Uterus (tissue), 4 donors: ENCODE results near the gene RALGPS1. TPM values are rescaled to one million over a fixed set of nuclear protein-coding genes. Genes with fewer than 3 reads are reported as not detected.

ENCODE experiments used
- DNase-seq, 2 donors: peaks; one replicate each; pipeline ENCODE4 v3.0.0-alpha.2; 2019 to 2020
- H3K27ac ChIP-seq, 2 donors: fragments of 200-600 bp; sonication (generic); 1 replicate in 1 of 2; 2 replicates in 1 of 2; pipeline ENCODE4 v1.5.1; 2016 to 2018
- H3K27me3 ChIP-seq, 2 donors: fragments of 200-600 bp; sonication (generic); one replicate each; pipeline ENCODE4 v1.5.1; 2018 to 2019; ENCODE audit warnings: control low read depth in 1 of 2
- H3K36me3 ChIP-seq, 2 donors: fragments of 200-600 bp; sonication (generic); one replicate each; pipeline ENCODE4 v1.5.1; 2019; ENCODE audit warnings: control low read depth in 1 of 2
- H3K4me1 ChIP-seq, 2 donors: fragments of 200-600 bp; sonication (generic); one replicate each; pipeline ENCODE4 v1.5.1; 2018 to 2019; ENCODE audit warnings: control low read depth in 1 of 2
- H3K4me3 ChIP-seq, 2 donors: fragments of 200-600 bp; sonication (generic); 1 replicate in 1 of 2; 2 replicates in 1 of 2; pipeline ENCODE4 v1.5.1; 2018 to 2019; ENCODE audit warnings: mild to moderate bottlenecking in 1 of 2
- H3K9me3 ChIP-seq, 2 donors: fragments of 200-600 bp; sonication (generic); one replicate each; pipeline ENCODE4 v1.5.1; 2019; ENCODE audit warnings: control low read depth in 1 of 2
- POLR2A ChIP-seq, 2 donors: fragments of 450-650 bp; IDR thresholded peaks; one replicate each; pipeline ENCODE4 v1.6.1; 2016; ENCODE audit warnings: antibody characterized with exemption in 2 of 2, mild to moderate bottlenecking in 1 of 2, moderate library complexity in 1 of 2
- intact Hi-C: fragments of 100-400 bp; cut with DNase I; formaldehyde crosslinking; loops from one replicate; pipeline ENCODE4 v1.15.1; 2023; ENCODE audit warnings: low total_unique reads
- total RNA-seq, 4 donors: library from RNA; depleted of rRNA in 3 of 4; stranded (reverse); fragments of >200 nt in 3 of 4; gene quantifications; one replicate each; pipeline versions ENCODE4 v1.1.0 to v1.2.4, GENCODE V29; 2014 to 2023
- TF ChIP-seq, protein P1 (sequence below), 4 experiments: fragments of 200-600 bp in 2 of 4; fragments of 450-650 bp in 2 of 4; sonication (generic) in 2 of 4; IDR thresholded peaks; one replicate each; pipeline ENCODE4 v1.5.1; 2016 to 2019; ENCODE audit warnings: antibody characterized with exemption in 4 of 4, mild to moderate bottlenecking in 2 of 4, moderate library complexity in 1 of 4
- donor health status: DM: yes; HTN: yes; CAD: no.

Gene RALGPS1
- total RNA-seq, 4 donors from 2014 or later, result 8.5 to 16.7 (median 14.5) TPM

DNA sequence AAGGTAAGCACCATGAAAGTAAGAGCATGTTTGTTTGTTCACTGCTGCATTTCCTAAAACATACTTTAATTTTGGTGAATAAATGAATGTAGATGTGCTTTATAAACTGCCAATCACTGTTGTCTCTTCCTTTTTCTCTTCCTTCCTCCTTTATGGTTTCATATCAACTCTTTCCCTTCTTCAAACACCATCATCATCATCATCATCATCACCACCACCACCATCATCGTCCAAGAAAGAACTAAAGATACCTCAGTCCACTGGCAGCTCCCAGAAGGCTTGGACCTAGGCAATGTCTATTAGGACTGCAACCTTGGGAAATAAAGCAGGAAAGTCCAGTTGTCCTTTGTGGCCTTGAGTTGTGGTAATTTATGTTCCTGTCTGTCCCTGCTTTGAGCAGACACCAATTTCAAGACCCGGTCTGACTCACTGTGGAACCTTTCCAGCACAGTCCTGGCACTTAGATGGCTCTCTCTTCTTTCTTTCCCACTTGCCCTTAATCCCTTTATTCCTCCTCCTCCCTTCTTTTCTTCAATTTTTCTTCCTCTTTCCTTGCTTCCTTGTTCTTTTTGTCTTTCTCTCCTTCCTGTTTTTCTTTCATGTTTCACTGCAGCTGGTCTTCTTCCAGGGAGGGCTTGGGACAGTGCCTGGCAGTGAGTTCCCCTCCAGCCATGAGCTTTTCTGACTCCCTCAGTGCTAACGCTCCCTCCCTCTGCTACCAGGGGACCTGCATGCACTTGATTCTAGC lies 108.5 kb downstream of the RALGPS1 start:
- Histone ChIP-seq H3K36me3 (no peaks in the 10 kb centered on the region), H3K4me3 (no peak overlapping the region), H3K27me3 (no peaks in the 10 kb centered on the region), H3K27ac (peak overlapping the region; percentile 77 to 80), H3K4me1 (peaks cover 0 to 4% of the 10 kb centered on the region in 2 donors), H3K9me3 (no peaks in the 10 kb centered on the region)
- intact Hi-C loops, result no loop called here
- TF ChIP-seq POLR2A (IDR thresholded peaks at IDR 0.05), result no peak
- TF ChIP-seq, protein P1, sequence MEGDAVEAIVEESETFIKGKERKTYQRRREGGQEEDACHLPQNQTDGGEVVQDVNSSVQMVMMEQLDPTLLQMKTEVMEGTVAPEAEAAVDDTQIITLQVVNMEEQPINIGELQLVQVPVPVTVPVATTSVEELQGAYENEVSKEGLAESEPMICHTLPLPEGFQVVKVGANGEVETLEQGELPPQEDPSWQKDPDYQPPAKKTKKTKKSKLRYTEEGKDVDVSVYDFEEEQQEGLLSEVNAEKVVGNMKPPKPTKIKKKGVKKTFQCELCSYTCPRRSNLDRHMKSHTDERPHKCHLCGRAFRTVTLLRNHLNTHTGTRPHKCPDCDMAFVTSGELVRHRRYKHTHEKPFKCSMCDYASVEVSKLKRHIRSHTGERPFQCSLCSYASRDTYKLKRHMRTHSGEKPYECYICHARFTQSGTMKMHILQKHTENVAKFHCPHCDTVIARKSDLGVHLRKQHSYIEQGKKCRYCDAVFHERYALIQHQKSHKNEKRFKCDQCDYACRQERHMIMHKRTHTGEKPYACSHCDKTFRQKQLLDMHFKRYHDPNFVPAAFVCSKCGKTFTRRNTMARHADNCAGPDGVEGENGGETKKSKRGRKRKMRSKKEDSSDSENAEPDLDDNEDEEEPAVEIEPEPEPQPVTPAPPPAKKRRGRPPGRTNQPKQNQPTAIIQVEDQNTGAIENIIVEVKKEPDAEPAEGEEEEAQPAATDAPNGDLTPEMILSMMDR (IDR thresholded peaks at IDR 0.05), result no peak
- peak; percentile 64 to 69 for DNase-seq

DNA sequence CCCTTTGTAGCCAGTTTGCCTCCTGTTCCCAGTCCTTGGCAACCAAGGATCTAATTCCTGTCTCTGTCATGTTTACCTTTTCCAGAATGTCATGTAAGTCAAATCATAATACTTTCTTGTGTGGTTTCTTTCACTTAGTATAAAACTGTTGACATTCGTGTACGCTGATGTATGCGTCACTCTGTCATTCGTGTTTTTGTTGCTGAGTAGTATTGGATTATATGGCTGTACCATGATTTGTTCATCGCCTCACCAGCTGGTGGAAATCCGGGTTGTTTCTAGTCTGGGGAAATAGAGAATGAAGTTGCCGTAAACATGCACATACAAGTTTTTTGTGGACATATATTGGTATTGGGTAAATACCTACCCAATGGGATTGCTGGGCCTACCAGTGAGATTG lies 110.5 kb downstream of the RALGPS1 start:
- DNase-seq, result no peak
- Histone ChIP-seq H3K4me3 (no peak overlapping the region), H3K27ac (peak overlapping the region; percentile 32 to 77), H3K4me1 (peaks cover 0 to 4% of the 10 kb centered on the region in 2 donors), H3K9me3 (no peaks in the 10 kb centered on the region), H3K27me3 (no peaks in the 10 kb centered on the region), H3K36me3 (no peaks in the 10 kb centered on the region)
- no peak for TF ChIP-seq POLR2A (IDR thresholded peaks at IDR 0.05)
- TF ChIP-seq, protein P1 (IDR thresholded peaks at IDR 0.05), result no peak
- intact Hi-C loops, result no loop called here

DNA sequence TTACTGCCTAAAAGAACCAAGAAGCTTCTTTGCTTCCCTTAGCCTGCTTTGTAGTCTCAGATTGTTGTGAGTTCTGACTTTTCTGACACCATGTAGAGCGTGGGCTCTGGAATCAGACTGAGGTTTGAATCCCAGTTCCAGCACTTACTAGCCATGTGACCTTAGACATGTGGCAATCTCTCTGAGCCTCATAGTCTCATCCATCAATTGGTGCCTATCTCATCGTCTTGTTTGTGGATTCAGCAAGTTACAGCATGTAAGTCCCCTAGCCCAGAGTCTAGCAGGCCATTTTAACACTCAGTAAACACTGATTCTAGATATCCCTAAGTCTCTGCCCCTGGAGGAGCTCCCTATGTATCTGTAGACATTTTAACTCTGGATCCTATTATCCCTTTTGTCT lies 113.1 kb downstream of the RALGPS1 start:
- H3K27me3 ChIP-seq, result no peaks in the 10 kb centered on the region
- H3K9me3 ChIP-seq, result no peaks in the 10 kb centered on the region
- no peak overlapping the region for H3K4me3 ChIP-seq
- no peak for DNase-seq
- peak overlapping the region; percentile 44 to 45 for H3K27ac ChIP-seq
- TF ChIP-seq, protein P1 (IDR thresholded peaks at IDR 0.05), result no peak
- TF ChIP-seq POLR2A (IDR thresholded peaks at IDR 0.05), result no peak
- intact Hi-C loops, result no loop called here
- no peaks in the 10 kb centered on the region for H3K4me1 ChIP-seq
- H3K36me3 ChIP-seq, result no peaks in the 10 kb centered on the region

DNA sequence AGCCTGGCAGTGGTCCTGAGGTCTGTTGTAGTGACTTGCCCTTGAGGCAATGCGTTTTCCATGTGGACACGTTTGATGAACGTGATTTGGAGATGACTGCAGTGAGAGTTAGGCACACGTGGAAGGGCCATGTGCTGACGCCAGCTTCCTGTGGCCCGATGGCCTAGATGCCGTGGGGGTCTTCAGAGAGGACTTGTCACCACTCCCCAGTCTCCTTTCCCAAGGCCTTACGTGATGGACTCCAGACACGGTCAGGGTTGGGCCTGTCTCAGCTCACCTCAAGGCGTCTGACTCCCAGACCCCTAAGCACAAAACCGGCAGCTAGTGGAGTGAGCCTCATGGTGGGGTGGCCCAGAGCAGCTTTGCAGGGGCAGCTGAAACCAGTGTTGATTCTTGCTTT lies 115.0 kb downstream of the RALGPS1 start:
- DNase-seq, result no peak
- Histone ChIP-seq H3K36me3 (no peaks in the 10 kb centered on the region), H3K9me3 (no peaks in the 10 kb centered on the region), H3K27me3 (no peaks in the 10 kb centered on the region), H3K4me1 (no peaks in the 10 kb centered on the region), H3K27ac (no peak overlapping the region), H3K4me3 (no peak overlapping the region)
- intact Hi-C loops, result no loop called here
- no peak for TF ChIP-seq POLR2A (IDR thresholded peaks at IDR 0.05)
- TF ChIP-seq, protein P1 (IDR thresholded peaks at IDR 0.05), result no peak

DNA sequence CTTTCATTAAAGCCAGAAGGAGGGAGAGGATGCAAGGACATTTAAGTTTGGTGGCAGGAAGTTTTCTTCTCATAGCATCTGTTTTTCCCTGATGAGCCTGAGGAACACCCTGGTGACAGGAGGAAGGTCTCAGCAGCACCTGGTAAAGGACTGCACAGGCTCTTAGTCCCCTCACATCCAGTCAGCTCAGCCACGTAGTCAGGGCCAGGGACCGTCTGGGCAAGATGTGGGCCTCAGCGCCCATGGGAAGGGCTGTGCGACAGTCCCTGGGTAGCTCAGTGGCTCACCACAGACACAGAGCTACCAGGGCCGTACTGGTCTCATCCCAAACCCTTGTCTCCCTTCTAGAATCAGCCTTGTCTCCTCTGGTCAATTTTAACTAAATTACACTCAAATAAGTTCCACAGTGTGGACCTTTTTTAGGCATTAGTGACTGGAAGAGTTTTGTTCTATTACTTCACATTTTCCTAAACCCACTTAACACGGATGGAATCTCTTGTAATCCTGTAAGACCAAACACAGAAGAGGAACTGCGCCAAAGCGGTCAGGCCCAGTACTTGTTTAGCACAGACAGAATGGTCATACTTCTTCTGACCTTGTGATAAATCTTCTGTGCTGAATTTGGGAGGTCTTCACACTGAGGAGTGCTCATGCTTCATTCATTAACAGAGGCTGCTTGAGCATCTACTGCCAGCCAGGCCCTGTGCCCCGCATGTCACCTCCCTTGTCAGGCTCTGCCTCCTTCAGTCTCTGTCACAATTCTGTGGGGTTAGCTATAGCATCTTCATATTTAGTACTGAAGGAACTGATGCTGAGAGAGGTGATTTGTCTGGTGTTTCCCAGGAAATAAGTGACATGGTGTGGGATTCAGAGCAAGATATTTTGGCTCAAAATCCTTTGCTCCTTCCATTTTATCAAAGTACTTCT lies 116.5 kb downstream of the RALGPS1 start:
- no peaks in the 10 kb centered on the region for H3K9me3 ChIP-seq
- no peaks in the 10 kb centered on the region for H3K36me3 ChIP-seq
- H3K4me1 ChIP-seq, result no peaks in the 10 kb centered on the region
- no peak overlapping the region for H3K27ac ChIP-seq
- no peak for DNase-seq
- intact Hi-C loops, result no loop called here
- H3K4me3 ChIP-seq, result no peak overlapping the region
- no peaks in the 10 kb centered on the region for H3K27me3 ChIP-seq
- TF ChIP-seq, protein P1 (IDR thresholded peaks at IDR 0.05), result no peak
- no peak for TF ChIP-seq POLR2A (IDR thresholded peaks at IDR 0.05)
